Brain pericyte (primary cell): ENCODE measurements around the gene CNTRL.
"Not testable (repeated sequence)": the region's sequence is repeated elsewhere in the genome, so short reads cannot be mapped to it uniquely, and the experiment has no call there.

ENCODE experiments used
- DNase-seq: peaks from one replicate; pipeline ENCODE4 v3.0.0-alpha.2; 2012; ENCODE audit warnings: low read depth, low spot score

CNTRL gene, protein sequence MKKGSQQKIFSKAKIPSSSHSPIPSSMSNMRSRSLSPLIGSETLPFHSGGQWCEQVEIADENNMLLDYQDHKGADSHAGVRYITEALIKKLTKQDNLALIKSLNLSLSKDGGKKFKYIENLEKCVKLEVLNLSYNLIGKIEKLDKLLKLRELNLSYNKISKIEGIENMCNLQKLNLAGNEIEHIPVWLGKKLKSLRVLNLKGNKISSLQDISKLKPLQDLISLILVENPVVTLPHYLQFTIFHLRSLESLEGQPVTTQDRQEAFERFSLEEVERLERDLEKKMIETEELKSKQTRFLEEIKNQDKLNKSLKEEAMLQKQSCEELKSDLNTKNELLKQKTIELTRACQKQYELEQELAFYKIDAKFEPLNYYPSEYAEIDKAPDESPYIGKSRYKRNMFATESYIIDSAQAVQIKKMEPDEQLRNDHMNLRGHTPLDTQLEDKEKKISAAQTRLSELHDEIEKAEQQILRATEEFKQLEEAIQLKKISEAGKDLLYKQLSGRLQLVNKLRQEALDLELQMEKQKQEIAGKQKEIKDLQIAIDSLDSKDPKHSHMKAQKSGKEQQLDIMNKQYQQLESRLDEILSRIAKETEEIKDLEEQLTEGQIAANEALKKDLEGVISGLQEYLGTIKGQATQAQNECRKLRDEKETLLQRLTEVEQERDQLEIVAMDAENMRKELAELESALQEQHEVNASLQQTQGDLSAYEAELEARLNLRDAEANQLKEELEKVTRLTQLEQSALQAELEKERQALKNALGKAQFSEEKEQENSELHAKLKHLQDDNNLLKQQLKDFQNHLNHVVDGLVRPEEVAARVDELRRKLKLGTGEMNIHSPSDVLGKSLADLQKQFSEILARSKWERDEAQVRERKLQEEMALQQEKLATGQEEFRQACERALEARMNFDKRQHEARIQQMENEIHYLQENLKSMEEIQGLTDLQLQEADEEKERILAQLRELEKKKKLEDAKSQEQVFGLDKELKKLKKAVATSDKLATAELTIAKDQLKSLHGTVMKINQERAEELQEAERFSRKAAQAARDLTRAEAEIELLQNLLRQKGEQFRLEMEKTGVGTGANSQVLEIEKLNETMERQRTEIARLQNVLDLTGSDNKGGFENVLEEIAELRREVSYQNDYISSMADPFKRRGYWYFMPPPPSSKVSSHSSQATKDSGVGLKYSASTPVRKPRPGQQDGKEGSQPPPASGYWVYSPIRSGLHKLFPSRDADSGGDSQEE (N-terminal part only)

DNA sequence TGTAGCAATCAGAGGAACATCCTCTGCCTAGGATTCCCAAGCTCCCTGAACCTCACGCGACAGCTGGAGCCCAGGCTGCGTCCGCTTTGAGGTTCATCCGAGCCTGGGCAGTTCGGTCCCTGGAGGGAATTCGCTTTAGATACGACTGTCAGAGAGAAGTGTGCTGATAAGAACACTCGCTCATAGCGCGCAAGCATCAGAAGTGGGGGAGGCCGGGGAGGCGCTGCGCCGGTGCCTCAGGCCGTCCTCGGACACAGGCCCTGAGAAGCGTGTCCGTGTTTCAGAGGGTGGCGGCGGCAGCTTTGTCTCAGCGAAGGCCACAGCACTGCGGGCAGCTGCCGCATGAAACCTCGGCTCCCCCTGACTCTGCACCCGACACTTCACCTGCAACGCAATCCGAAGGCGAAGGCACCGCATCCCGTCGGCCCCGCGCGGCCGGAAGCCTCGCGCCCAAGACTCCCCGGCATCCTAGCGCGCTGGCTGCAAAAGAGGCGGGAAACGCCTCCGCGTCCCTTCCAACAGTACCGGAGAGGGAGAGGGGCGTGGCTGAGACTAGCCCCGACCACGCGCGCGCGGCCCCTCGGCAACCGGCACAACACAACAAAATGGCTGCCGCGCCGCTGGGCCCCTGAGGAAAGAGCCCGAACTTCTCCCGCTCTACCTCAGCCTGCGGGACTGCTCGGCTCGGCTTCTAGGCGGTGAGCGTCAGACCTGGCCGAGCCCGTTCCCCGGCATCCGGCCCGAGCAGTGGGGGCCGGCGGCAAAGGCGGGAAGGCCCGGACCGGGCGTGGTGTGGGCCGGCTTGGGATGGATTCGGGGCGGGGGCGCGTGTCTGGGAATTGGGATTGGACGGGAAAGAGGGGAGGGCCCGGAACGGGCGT, at the start of gene CNTRL:
Gene CNTRL (plus strand): TSS at position 586 of the 881 bp plus-strand sequence. CDS start 13,372 bp downstream, outside the sequence.
- peak; percentile 60 for DNase-seq

DNA sequence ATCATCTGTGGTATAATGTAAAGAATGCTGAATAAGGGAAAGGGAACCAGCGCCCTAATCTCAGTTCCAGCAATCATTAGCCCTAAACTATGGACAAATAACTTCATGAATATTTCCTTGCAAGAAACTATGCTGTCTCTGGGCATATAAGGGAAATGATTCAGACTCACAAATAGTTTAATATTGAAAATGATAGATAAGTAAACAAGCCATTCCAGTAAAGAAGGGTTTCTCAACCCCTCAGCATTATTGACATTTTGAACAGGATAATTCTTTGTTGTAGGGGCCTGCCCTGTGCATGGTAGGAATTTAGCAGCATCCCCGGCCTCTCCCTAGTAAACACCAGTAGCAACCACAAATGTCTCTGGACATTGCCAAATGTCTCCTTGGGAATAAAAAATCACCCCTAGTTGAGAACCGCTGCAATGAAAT, 48.5 kb upstream of the CNTRL start:
- no peak for DNase-seq

- no peak for DNase-seq
Observed at GRCh38 chr9:121026768-121027167, 48.0 kb upstream of the CNTRL start.

DNA sequence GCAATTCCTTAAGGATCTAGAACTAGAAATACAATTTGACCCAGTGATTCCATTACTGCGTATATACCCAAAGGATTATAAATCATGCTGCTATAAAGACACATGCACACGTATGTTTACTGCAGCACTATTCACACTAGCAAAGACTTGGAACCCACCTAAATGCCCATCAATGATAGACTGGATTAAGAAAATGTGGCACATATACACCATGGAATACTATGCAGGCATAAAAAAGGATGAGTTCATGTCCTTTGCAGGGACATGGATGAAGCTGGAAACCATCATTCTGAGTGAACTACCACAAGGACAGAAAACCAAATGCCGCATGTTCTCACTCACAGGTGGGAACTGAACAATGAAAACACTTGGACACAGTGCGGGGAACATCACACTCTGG, 46.5 kb upstream of the CNTRL start:
- DNase-seq, result not testable (repeated sequence)

DNA sequence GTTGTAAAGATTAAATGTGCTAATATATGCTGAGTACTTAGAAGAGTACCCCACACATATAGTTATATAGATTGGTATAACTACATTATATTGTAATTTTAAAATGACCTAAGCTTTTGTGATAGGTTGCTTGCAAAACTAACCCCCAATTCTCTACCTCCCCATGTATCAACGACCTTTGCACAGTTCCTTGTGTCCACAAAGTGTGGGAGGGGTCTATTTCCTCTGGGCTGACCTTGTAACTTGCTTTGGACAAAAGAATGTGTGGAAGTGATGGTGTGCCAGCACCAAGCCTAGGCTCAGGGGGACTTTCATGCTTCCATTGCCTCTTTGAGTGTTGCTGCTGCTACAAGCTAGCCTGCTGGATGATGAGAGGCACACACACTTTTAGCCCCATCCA, 45.3 kb upstream of the CNTRL start:
- no peak for DNase-seq

- DNase-seq, result no peak
Observed at GRCh38 chr9:121034529-121034928, 40.2 kb upstream of the CNTRL start.

GRCh38 chr9:121035717-121036116, 39.0 kb upstream of the CNTRL start:
- not testable (repeated sequence) for DNase-seq

GRCh38 chr9:121038362-121038761, 36.4 kb upstream of the CNTRL start:
- DNase-seq, result no peak

DNA sequence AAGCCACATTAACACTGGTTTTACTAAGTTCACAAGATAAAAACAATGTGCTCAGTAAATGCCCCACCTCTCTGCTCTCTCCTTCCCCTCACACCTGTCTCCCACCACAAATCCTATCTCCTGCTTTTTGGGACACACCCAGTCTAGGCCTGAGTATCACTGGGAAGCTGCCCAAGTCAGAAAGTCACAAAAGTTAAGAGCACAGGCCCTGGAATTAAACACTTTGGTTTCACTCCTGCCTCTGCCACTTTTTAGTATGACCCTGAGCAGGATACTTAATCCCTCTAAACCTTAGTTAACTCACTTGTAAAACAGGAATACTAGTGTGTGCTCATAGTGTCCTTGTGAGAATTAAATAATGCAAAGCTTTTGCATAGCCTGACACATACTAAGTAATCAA, 36.0 kb upstream of the CNTRL start:
- no peak for DNase-seq

DNA sequence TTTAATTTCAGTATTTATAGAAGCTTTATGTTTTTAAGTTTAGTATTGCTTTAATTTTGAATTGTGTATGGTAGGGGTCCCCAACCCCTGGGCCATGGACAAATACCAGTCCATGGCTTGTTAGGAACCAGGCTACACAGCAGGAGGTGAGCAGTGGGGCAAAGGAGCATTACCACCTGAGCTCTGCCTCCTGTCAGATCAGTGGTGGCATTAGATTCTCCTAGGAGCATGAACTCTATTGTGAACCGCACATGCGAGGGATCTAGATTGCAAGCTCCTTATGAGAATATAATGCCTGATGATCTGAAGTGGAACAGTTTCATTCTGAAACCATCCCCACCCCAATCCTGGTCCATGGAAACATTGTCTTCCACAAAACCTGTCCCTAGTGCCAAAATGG, 26.6 kb upstream of the CNTRL start:
- DNase-seq, result no peak

DNA sequence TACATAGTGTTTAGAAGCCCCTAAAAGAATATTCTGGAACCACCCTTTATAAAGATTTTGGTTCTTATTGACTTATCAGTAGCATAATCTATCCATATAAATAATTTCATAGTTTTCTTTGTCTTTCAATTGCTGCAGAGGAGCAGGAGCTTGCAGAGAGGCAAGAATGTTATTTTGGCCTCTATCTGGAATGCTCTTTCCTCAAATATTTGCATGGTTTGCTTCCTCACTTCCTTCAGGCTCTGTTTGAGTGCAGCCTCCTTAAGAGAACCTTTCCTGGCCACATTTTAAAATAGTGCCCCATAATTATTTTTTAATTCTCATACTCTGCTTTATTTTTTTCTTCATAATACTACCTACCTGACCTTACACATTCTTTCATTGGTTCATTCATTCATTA, 26.1 kb upstream of the CNTRL start:
- no peak for DNase-seq

DNA sequence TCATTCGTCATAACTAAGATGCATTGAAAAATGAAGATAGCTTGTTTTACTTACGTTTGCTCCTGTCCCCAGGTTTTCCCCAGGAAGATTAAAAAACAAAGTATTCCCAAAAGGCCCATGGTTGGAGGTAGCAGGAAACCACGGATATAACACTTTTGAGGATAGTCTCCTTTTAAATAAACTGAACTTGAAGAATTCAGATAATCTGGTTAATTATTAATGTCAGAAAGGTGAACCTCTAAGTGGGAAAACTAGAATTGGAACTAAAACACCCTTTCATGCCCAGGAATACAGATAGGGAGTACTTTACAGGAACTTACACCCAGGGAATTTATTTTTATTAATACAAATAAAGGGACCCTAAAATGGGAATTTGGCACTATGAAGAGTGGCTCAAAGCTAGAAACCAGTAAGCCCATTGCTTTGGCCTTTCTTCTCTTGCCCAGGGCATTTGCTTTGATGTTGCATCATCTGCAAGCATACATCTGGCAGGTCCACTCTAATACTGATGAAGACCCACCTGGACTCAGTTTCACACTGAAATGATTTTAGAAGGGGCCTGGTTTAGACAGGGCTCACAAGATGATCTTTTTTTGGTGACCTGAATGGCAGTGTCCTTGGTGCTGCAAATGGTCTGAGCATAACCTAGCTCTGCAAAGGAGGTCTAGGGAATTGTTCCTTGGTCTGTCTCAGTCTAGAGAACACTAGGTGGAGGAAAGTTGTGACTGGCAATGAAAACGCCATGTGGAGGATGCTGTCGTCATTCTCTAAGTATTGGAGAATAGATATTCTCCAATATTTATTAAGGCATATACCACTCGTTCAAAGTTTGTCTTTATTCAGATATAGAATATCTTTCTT, 24.4 kb upstream of the CNTRL start, which contains the start of gene C5:
Gene C5 (minus strand): TSS at position 148 of the 861 bp plus-strand sequence. CDS start 29 bp downstream, at position 119.
- no peak for DNase-seq

DNA sequence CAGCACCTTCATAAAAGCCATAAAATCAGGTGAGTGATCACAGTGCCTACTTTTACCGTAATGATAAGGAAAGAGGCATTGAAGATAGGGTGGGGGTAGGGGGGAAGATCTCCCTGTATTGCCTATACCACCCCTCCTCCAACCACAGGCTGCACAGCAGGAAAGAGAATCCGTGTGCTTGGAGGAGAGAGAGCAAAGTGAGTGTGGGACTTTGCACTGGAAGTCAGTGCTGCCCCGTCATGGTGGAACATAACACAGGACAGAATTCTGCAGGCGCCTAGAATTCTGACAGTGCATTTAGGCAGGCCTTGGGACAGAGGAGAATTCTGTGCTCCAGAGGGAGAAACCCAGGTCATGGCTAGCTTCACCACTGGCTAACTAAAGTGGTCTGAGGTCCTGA, 21.2 kb upstream of the CNTRL start:
- DNase-seq, result no peak

DNA sequence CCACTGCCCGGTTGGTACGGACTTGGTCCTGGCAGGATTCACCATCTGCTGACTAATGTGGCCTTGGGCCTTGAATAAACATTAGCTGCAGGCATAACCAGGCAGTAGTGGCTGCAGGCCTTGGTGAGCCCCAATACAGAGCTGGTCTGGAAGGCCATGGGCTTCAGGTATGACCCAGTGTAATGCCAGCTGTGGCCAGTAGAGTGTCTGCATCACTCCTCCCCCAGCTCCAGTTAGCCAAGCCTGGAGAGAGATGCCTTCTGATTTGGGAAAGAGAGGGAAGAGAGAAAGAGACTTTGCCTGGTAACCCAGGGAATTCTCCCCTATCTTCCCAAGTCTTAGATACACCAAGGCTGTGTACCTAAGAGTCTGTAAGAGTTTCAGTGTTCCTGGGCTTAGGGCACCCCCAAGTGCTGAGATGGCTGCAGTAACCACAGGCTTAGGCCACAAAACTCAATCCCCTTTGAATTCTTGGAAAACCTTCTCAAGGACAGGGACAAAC, 19.1 kb upstream of the CNTRL start:
- no peak for DNase-seq

DNA sequence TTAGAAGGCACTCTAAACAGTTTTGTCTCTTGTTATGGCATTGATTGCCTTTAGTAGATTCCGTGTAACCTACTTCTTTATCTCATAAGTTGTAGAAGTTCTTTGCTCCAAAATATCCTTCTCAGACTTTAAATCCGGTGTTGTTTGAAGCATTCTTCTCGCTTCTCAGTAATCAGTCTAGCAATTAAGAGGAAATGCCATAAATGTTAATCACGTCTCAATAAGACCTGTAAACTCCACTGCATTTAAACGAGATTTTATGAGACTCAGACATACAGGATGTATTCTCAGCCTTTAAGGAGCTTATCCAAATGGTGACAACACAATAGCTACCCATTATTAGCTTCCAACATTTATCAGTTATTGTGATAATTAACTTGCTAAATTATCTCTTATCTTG, 16.9 kb upstream of the CNTRL start:
- no peak for DNase-seq

DNA sequence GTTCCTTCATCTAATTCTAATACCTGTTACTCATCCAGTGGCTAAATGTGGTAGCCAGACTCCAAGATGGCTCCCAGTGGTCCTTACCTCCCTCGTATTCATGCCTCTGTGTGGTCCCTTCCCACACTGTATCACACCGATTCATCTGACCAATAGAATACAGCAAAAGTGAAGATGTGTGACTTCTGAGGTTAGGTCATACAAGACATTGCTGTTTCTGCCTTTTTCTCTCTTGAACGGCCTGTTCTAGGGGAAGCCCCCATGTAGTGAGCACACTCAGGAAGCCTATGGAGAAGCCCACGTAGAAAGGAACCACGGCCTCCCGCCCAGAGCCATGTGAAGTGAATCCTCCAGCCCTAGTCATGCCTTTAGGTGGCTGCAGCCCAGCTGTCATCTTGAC, 15.2 kb upstream of the CNTRL start:
- DNase-seq, result no peak

DNA sequence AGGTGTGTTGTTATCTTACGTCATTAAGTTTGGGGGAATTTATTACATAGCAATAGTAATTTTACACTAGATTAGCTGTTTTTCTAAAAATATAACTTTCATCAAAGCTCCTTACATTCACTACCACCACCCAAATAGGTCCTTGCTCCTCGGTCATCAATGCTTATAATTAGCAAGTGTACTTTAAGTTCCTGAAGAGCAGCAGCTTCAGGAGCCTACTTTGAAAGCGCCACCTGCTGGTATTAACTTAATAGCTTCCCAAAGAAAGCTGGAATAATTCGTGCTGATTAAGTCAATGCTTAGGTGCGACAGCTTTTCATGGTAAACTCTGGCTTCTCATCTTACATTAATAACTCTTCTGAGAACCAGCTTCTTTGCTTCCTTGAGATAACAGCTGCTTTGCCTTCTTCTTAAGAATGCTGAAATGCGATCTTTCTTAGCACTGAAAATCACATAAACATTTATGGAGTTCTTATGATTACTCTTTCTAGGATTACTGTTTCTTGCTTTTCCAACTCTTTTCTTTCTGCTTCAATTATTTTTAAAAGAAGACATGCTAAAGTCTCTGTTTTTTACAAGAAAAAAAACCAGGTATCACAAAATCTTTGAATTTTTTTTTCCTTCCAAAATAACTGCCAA, 14.6 kb upstream of the CNTRL start:
- DNase-seq, result no peak

DNA sequence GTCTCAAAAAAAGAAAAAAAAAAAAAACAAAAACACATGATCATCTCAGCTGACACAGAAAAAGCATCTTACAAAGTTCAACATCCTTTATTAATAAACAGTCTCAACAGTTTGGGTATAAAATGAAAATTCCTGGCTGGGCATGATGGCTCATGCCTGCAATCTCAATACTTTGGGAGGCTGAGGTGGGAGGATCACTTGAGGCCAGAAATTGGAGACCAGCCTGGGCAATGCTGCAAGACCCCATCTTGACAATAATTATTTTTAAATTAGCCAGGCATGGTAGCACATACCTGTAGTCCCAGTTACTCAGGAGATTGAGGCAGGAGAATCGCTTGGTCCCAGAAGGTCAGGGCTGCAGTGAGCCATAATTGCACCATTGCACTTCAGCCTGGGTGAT, 7.9 kb upstream of the CNTRL start:
- no peak for DNase-seq

GRCh38 chr9:121067640-121068039, 7.1 kb upstream of the CNTRL start:
- DNase-seq, result no peak
